HFFc6 (cell line): ENCODE results near the gene ALDOA. TPM values are rescaled to one million over a fixed set of nuclear protein-coding genes. Genes with fewer than 3 reads are reported as not detected.

Experiments used
- DNase-seq: peaks from one replicate; pipeline ENCODE4 v3.0.0-alpha.2; 2018
- H3K27ac Mint-ChIP-seq: 2 replicates; pipeline ENCODE4 v1.8.0; 2020; ENCODE audit warnings: mild to moderate bottlenecking, mixed read lengths
- H3K27me3 Mint-ChIP-seq: 2 replicates; pipeline ENCODE4 v1.8.0; 2021; ENCODE audit warnings: mild to moderate bottlenecking, moderate library complexity, mixed read lengths; ENCODE audit not compliant: insufficient read depth
- H3K36me3 Mint-ChIP-seq: 2 replicates; pipeline ENCODE4 v1.8.0; 2021; ENCODE audit warnings: low read depth, mixed read lengths
- H3K4me1 Mint-ChIP-seq: 2 replicates; pipeline ENCODE4 v1.8.0; 2020; ENCODE audit warnings: low read depth, mixed read lengths
- H3K4me3 Mint-ChIP-seq: 2 replicates; pipeline ENCODE4 v1.8.0; 2020; ENCODE audit warnings: mild to moderate bottlenecking, moderate library complexity, mixed read lengths
- H3K9me3 Mint-ChIP-seq: 2 replicates; pipeline ENCODE4 v1.8.0; 2020; ENCODE audit warnings: mild to moderate bottlenecking, mixed read lengths
- total RNA-seq, 6 experiments: library from RNA; stranded (reverse); fragmentation: NEBNext Ultra II Directional; extraction: Animal tissue kit (Norgen Biotek cat#: 25700); gene quantifications; 2 replicates in 1 of 6; 3 replicates in 5 of 6; pipeline ENCODE4 v1.2.3, GENCODE V29; 2021
- TF ChIP-seq, protein P1 (sequence below): fragments of 200-600 bp; sonication (generic); IDR thresholded peaks from 2 replicates; pipeline ENCODE4 v1.5.0; 2021; ENCODE audit warnings: antibody characterized with exemption, mild to moderate bottlenecking

The ALDOA gene
- total RNA-seq, 6 experiments from 2014 or later: 1,621 to 1,937 (median 1,752) TPM

DNA sequence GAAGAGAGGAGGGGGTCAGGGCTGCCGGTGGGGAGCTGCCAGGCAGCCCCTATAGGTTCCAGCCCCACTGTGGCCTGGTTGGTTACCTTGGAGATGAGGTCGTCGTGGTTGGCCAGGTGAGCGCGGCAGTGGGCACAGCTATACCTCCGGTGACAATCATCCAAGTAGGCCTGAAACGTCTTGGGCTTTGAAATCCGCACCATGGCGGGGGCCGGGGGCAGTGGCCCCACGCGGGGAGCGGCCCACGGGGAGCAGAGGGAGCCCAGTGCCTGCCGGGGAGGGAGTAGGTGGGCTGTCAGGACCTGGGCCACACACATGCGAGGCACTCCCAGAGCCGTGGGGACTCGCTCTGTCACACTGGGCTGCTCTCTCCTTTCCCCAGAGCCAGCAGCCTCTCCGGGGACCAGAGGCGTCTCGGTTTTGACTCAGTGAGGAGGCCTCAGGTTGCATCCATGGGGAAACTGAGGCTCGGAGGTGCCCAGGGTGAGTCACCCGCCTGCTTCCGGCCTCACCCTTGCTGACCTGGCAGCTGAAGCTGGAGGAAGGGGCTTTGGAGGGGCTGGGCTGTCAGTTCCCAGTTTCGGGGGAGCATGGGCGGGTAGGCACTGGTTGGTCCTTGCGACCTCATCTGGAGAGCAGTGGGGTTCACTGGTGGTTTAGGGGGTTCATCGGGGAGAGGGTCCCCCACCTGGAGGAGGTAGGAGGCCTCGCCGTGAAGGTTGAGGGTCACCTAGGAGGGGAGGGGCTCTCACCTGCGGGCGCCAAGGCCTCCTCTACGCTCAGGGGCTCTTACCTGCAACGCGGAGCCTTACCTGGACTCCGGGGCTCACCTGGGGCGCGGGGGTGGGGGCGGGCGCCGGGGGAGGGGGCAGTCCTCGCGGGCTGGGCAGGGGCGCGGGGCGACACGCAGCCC, 29.9 kb downstream of the ALDOA start:
- TF ChIP-seq, protein P1, sequence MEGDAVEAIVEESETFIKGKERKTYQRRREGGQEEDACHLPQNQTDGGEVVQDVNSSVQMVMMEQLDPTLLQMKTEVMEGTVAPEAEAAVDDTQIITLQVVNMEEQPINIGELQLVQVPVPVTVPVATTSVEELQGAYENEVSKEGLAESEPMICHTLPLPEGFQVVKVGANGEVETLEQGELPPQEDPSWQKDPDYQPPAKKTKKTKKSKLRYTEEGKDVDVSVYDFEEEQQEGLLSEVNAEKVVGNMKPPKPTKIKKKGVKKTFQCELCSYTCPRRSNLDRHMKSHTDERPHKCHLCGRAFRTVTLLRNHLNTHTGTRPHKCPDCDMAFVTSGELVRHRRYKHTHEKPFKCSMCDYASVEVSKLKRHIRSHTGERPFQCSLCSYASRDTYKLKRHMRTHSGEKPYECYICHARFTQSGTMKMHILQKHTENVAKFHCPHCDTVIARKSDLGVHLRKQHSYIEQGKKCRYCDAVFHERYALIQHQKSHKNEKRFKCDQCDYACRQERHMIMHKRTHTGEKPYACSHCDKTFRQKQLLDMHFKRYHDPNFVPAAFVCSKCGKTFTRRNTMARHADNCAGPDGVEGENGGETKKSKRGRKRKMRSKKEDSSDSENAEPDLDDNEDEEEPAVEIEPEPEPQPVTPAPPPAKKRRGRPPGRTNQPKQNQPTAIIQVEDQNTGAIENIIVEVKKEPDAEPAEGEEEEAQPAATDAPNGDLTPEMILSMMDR: no peak
- H3K4me1 Mint-ChIP-seq: peaks cover 25% of the 10 kb centered on the region
- peaks cover 4% of the 10 kb centered on the region for H3K27me3 Mint-ChIP-seq
- H3K36me3 Mint-ChIP-seq: peaks cover 16% of the 10 kb centered on the region
- H3K9me3 Mint-ChIP-seq: peaks cover 20% of the 10 kb centered on the region
- no peak overlapping the region for H3K27ac Mint-ChIP-seq
- H3K4me3 Mint-ChIP-seq: peak overlapping the region; percentile 84
- no peak for DNase-seq

DNA sequence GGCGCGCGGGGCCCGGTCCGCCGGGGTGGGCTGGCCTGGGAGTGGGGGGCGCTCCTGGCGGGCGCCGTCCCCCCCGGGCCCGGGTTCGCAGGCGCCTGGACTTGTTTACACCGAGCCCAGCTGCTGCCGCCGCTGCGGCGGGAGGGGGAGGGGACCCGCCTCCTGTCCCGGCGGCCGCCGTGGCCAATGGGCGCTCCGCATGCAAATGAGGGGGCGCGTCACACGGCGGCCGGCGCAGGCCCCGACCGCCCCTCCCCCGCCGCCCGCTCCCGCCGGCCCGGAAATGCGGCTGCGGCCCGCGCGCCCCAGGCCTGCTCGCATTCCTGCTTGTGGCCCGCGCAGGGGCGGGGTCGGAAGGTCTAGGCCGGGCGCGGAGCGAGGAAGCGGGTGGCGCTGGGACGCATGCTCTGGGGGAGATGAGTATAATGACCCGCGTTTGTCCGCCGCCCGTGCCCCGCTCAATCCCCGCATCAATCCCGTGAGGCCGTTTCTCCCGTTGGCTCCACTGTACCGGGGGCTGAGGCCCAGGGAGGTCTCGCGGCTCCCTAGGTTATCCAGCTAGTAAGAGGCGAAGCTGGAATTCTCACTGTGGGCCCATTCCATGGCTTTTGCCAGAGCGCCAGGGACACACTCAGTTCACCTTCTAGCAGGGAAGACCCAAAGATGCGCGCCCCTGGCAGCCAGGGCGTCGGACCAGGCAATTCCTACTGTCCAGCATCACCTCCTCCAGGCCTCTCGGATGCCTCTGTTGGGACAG, 30.7 kb downstream of the ALDOA start, which contains the start of gene YPEL3:
Gene YPEL3 (minus strand): TSS at position 109 of the 757 bp plus-strand sequence. CDS start 731 bp downstream, outside the sequence.
- peak; percentile 67 for DNase-seq
- peaks cover 23% of the 10 kb centered on the region for H3K4me1 Mint-ChIP-seq
- peak within 1 kb of the TSS; percentile 69 for H3K27ac Mint-ChIP-seq
- TF ChIP-seq, protein P1: no peak
- H3K9me3 Mint-ChIP-seq: peaks cover 20% of the 10 kb centered on the region
- H3K27me3 Mint-ChIP-seq: peaks cover 4% of the 10 kb centered on the region
- H3K4me3 Mint-ChIP-seq: peak within 1 kb of the TSS; percentile 84
- H3K36me3 Mint-ChIP-seq: peaks cover 16% of the 10 kb centered on the region

DNA sequence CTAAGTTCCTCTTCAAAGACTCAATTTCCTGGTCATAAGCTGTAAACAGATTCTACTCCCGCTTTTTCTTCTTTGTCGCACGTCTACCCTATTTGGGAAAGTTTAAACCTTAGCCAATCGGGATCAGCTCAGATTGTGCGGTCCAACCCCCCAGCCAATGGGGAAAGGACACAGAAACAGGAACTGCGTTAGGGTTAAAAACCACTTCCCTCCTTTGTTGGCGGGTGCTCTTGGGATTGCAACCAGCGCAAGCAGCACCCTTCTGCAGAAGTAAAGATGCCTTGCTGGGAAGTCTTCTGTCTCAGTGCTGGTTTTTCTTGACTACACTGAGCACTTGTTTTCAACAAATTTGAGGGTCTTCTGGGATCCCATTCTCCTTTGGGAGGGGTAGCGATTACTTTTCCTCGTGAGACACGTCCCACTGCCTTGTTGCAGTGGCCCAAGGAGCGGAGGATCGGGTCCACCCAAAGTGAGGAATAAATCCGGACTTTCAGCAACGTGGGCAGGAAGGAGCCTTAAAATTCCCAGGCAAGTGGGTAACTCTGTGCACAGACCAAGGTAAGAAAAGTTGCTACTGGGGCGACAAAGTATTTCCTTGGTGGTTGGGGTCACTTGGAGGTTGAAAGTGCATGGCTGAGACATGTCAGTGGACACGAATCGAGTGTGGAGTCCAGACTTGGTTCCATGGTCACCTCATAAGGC, 31.5 kb downstream of the ALDOA start:
- H3K27ac Mint-ChIP-seq: peak overlapping the region; percentile 69
- TF ChIP-seq, protein P1: no peak
- H3K9me3 Mint-ChIP-seq: peaks cover 20% of the 10 kb centered on the region
- H3K4me3 Mint-ChIP-seq: no peak overlapping the region
- no peak for DNase-seq
- H3K27me3 Mint-ChIP-seq: peaks cover 4% of the 10 kb centered on the region
- H3K4me1 Mint-ChIP-seq: peaks cover 17% of the 10 kb centered on the region
- H3K36me3 Mint-ChIP-seq: peaks cover 16% of the 10 kb centered on the region

DNA sequence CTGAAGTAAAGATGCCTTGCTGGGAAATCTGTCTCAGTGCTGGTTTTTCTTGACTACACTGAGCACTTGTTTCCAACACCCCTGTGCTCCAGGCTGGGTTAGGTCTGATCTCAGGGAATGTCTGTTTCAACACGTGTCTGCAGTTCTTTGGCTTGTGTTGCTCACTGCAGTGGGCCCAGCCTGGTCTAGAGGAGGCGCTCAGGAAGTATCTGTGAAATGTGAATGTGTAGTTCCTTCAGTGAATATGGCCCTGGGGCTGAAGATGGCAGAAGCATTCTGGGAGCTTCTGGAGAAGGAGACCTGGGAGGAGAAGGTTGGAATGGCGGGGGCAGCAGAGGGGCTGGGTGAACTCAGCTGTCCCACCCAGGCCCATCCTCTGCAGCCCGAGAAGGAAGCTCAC, 38.5 kb downstream of the ALDOA start:
- DNase-seq: no peak
- TF ChIP-seq, protein P1: no peak
- Mint-ChIP-seq H3K9me3 (no peaks in the 10 kb centered on the region), H3K27me3 (no peaks in the 10 kb centered on the region), H3K27ac (no peak overlapping the region), H3K4me1 (no peaks in the 10 kb centered on the region), H3K4me3 (no peak overlapping the region), H3K36me3 (peaks cover 10% of the 10 kb centered on the region)

DNA sequence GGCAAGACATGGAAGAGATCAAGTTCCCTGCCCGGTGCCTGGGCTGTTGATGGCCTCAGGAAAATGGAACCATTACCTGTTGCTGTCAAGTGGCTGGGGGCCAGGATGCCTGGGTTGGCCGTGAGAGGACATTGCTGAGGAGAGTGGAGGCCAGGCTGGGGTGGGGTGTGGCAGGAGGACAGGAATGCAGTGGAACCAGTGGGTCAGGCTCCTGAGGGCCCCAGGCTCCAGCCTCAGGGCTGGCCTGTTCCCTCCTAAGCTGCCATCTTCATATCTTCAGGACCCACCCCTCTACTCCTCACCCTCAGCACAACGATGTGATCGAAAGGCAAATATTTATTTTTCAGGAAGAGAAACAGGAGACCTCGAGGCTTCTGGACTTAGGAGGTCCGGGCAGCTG, 38.9 kb downstream of the ALDOA start:
- no peaks in the 10 kb centered on the region for H3K27me3 Mint-ChIP-seq
- H3K9me3 Mint-ChIP-seq: no peaks in the 10 kb centered on the region
- no peak overlapping the region for H3K4me3 Mint-ChIP-seq
- peaks cover 10% of the 10 kb centered on the region for H3K36me3 Mint-ChIP-seq
- H3K4me1 Mint-ChIP-seq: no peaks in the 10 kb centered on the region
- no peak for DNase-seq
- no peak overlapping the region for H3K27ac Mint-ChIP-seq
- TF ChIP-seq, protein P1: no peak
